K562 (cell line): ENCODE data around the gene SON. TPM values are rescaled to one million over a fixed set of nuclear protein-coding genes. Genes with fewer than 3 reads are reported as not detected.

ENCODE experiments used
- ATAC-seq: fragments of 200-7000 bp; cut with Tn5 transposase; 3 replicates; pipeline ENCODE4 v1.9.1; 2020; ENCODE audit warnings: moderate library complexity
- BruUV-seq: library from RNA; stranded (reverse); fragments of 400-500 nt; replicated peaks from 2 replicates; lab custom pipeline; 2021; lab: Mats Ljungman, UMichigan
- CTCF ChIA-PET: fragments of 300-600 bp; formaldehyde crosslinking; extraction: SDS; loops from one replicate; lab custom pipeline; 2021; ENCODE audit warnings: low intra/inter-chr PET ratio; lab: Yijun Ruan, JAX
- POLR2A ChIA-PET: fragments of 300-600, 350-650 bp; sonication (Branson Sonifier 250); formaldehyde crosslinking; extraction: SDS; loops from one replicate; lab custom pipeline; 2021; ENCODE audit warnings: antibody characterized with exemption, inconsistent platforms; lab: Yijun Ruan, JAX
- DNase-seq, 4 experiments: peaks; one replicate each; pipeline versions ENCODE4 v3.0.0 to v3.0.0-alpha.2; 2011 to 2018; ENCODE audit warnings: low spot score in 3 of 4, mixed read lengths in 3 of 4; ENCODE audit errors: extremely low read depth in 1 of 4
- FAIRE-seq: peaks from 2 replicates; lab custom pipeline; 2011; peaks lifted over from hg19 to GRCh38; lab: Jason Lieb, UNC
- H2AFZ ChIP-seq: 2 replicates; pipeline ENCODE4 v1.6.0; 2011; ENCODE audit warnings: low read depth, low read length, control low read depth, inconsistent platforms
- H3K27ac ChIP-seq: fragments of 200-600 bp; 3 replicates; pipeline ENCODE4 v1.8.0; 2011; ENCODE audit warnings: low read depth, mild to moderate bottlenecking, control low read depth, inconsistent platforms, low read length, moderate library complexity, mixed read lengths; ENCODE audit errors: extremely low read depth
- H3K27me3 ChIP-seq, 2 experiments: fragments of 300-600 bp in 1 of 2; 2 replicates in 1 of 2; 3 replicates in 1 of 2; pipeline versions ENCODE4 v1.6.0 to v1.8.0; 2011; ENCODE audit warnings: inconsistent platforms in 2 of 2, low read length in 2 of 2, mild to moderate bottlenecking in 1 of 2, mixed read lengths in 1 of 2, moderate library complexity in 1 of 2; ENCODE audit not compliant: control insufficient read depth in 2 of 2, insufficient read depth in 2 of 2
- H3K36me3 ChIP-seq: fragments of 300-600 bp; 3 replicates; pipeline ENCODE4 v1.8.0; 2011; ENCODE audit warnings: mild to moderate bottlenecking, low read length, inconsistent platforms; ENCODE audit not compliant: control insufficient read depth, insufficient read depth
- H3K4me1 ChIP-seq, 2 experiments: fragments of 200-600 bp in 1 of 2; replicated peaks in 1 of 2; 2 replicates in 1 of 2; 3 replicates in 1 of 2; pipeline versions ENCODE4 v1.5.1 to v1.8.0; 2011; ENCODE audit warnings: inconsistent platforms in 2 of 2, low read length in 2 of 2, mild to moderate bottlenecking in 1 of 2, mixed read lengths in 1 of 2, moderate library complexity in 1 of 2; ENCODE audit not compliant: control insufficient read depth in 2 of 2, insufficient read depth in 2 of 2
- H3K4me2 ChIP-seq: 2 replicates; pipeline ENCODE4 v1.6.1; 2011; ENCODE audit warnings: low read length, control low read depth, inconsistent platforms, mixed read lengths; ENCODE audit not compliant: insufficient read depth
- H3K4me3 ChIP-seq: fragments of 200-600 bp; sonication (generic), shearing (Covaris generic); 2 replicates; pipeline ENCODE4 v1.5.1; 2016; ENCODE audit warnings: control low read depth, inconsistent platforms
- H3K79me2 ChIP-seq: fragments of 200-600 bp; 3 replicates; pipeline ENCODE4 v1.8.0; 2011; ENCODE audit warnings: low read length, inconsistent platforms; ENCODE audit not compliant: control insufficient read depth, insufficient read depth
- H3K9ac ChIP-seq, 2 experiments: 2 replicates each; pipeline versions ENCODE4 v1.6.0 to v1.6.1; 2011; ENCODE audit warnings: low read depth in 2 of 2, low read length in 2 of 2, control low read depth in 1 of 2, inconsistent platforms in 1 of 2, mild to moderate bottlenecking in 1 of 2, mixed read lengths in 1 of 2; ENCODE audit not compliant: insufficient read depth in 1 of 2
- H3K9me1 ChIP-seq: one replicate; pipeline ENCODE4 v1.6.0; 2011; ENCODE audit warnings: inconsistent platforms, mild to moderate bottlenecking, low read length, moderate library complexity; ENCODE audit not compliant: control insufficient read depth, insufficient read depth
- H3K9me3 ChIP-seq: replicated peaks from 2 replicates; pipeline ENCODE4 v1.5.1; 2011; ENCODE audit warnings: low read depth, low read length, inconsistent platforms; ENCODE audit not compliant: control insufficient read depth, insufficient read depth
- H4K20me1 ChIP-seq: replicated peaks from 2 replicates; pipeline ENCODE4 v1.6.1; 2011; ENCODE audit warnings: low read length, inconsistent platforms, mixed read lengths; ENCODE audit not compliant: control insufficient read depth, insufficient read depth
- ARID1B ChIP-seq: fragments of 450-650 bp; IDR thresholded peaks from 2 replicates; pipeline ENCODE4 v1.6.1; 2016; ENCODE audit warnings: antibody characterized with exemption, mild to moderate bottlenecking, inconsistent platforms
- CXXC5 ChIP-seq: fragments of 250-450 bp; sonication (Bioruptor Pico); IDR thresholded peaks from 2 replicates; pipeline ENCODE4 v1.8.0; 2022; ENCODE audit warnings: inconsistent platforms, mild to moderate bottlenecking, moderate library complexity
- DMBX1 ChIP-seq: fragments of 250-450 bp; sonication (Bioruptor Pico); IDR thresholded peaks from 2 replicates; pipeline ENCODE4 v1.8.0; 2022; ENCODE audit warnings: inconsistent platforms, mild to moderate bottlenecking, moderate library complexity, borderline replicate concordance
- EGR1 ChIP-seq: fragments of 450-650 bp; conservative IDR thresholded peaks from 2 replicates; pipeline ENCODE4 v1.6.1; 2017; ENCODE audit warnings: mild to moderate bottlenecking
- ELF1 ChIP-seq: fragments of 200-800 bp; sonication (Bioruptor generic); IDR thresholded peaks from 2 replicates; pipeline ENCODE4 v1.6.1; 2016; ENCODE audit warnings: missing genetic modification characterization, missing compliant biosample characterization
- EP300 ChIP-seq: IDR thresholded peaks from 2 replicates; pipeline ENCODE4 v1.6.1; 2012; ENCODE audit warnings: low read length, improper control_type of control experiment
- GTF2F1 ChIP-seq: IDR thresholded peaks from 2 replicates; pipeline ENCODE4 v1.6.1; 2011; ENCODE audit warnings: low read depth, low read length, improper control_type of control experiment
- HLTF ChIP-seq: fragments of 450-650 bp; IDR thresholded peaks from 2 replicates; pipeline ENCODE4 v1.6.1; 2016
- OTX1 ChIP-seq: fragments of 450-650 bp; formaldehyde crosslinking; IDR thresholded peaks from 2 replicates; pipeline ENCODE4 v1.4.0; 2022; ENCODE audit warnings: mild to moderate bottlenecking
- RBM34 ChIP-seq: fragments of 200-400 bp; formaldehyde crosslinking; IDR thresholded peaks from 2 replicates; pipeline ENCODE4 v1.6.1; 2018; ENCODE audit warnings: low read length, borderline replicate concordance; ENCODE audit not compliant: insufficient read depth
- SMARCB1 ChIP-seq: IDR thresholded peaks from 2 replicates; pipeline ENCODE4 v1.6.1; 2011; ENCODE audit warnings: improper control_type of control experiment, low read depth; ENCODE audit not compliant: insufficient read length
- TCF3 ChIP-seq: sonication (generic); formaldehyde crosslinking; IDR thresholded peaks from 2 replicates; pipeline ENCODE4 v1.4.0; 2020; ENCODE audit warnings: mild to moderate bottlenecking, missing genetic modification reagents
- WGBS: fragments of 100-300 bp; shearing (Covaris generic); methylation state at CpG from one replicate; pipeline ENCODE4 v1.1.6; 2016; ENCODE audit warnings: low coverage, mixed read lengths; ENCODE audit not compliant: insufficient coverage; ENCODE audit errors: missing lambda C conversion rate; 5-methylcytosine and 5-hydroxymethylcytosine counted together
- in situ Hi-C: fragments of 300-500 bp; cut with MboI; formaldehyde crosslinking; loops from 4 replicates; pipeline ENCODE4 v1.15.0; 2018; ENCODE audit warnings: inconsistent platforms, mixed read lengths
- intact Hi-C: fragments of 100-400 bp; cut with micrococcal nuclease; formaldehyde crosslinking; loops from 2 replicates; pipeline ENCODE4 v1.14.2; 2022
- polyA plus RNA-seq, 8 experiments: library from polyadenylated mRNA; depleted of rRNA in 4 of 8; stranded (reverse) in 5 of 8; unstranded in 3 of 8; fragments of >200 nt; fragmentation: Nextera tagmentation in 2 of 8; fragmentation: Illumina TruSeq in 1 of 8; extraction: Ambion mirVana in 2 of 8; extraction: Trizol in 1 of 8; gene quantifications; 2 replicates each; pipeline versions ENCODE4 v1.2.1 to v1.2.3, GENCODE V29; 2011 to 2014; ENCODE audit warnings: inconsistent platforms in 1 of 8, missing spikeins in 1 of 8
- total RNA-seq, 7 experiments: library from RNA; depleted of rRNA in 6 of 7; stranded (reverse); fragments of >200 nt in 6 of 7; fragmentation: Illumina TruSeq in 2 of 7; extraction: Trizol in 2 of 7; gene quantifications; 2 replicates each; pipeline versions ENCODE4 v1.2.1 to v1.2.3, GENCODE V29; 2011 to 2021; ENCODE audit warnings: low replicate concordance in 1 of 7
- TF ChIP-seq, protein P1 (sequence below): sonication (generic); IDR thresholded peaks from 2 replicates; pipeline ENCODE4 v1.6.1; 2016

The SON gene
- total and polyA plus RNA-seq, 9 of the 15 experiments (the other 6 are each of a cell fraction or from before 2014, with no cell fraction given): 105 to 742 (median 187) TPM

DNA sequence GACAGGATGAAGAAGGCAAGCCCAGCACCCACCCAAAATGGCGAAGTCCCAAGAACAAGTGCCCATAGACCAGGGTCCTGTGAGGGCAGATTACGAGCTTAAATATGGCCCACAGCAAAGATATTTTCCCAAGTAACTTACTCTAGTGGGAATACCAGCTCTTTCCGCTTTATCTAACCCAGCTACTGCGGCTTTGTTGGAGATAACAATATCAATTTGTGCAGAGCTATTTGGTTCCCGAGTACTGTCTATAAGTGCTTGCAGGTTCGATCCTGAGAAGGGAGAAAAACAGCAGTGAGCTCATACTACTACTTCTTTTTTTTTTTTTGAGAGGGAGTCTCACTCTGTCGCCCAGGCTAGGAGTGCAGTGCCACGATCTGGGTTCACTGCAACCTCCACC lies 37.0 kb upstream of the SON start:
- in situ Hi-C loops: no loop called here
- FAIRE-seq (no peak), DNase-seq (peak in 1 of 4 experiments; percentile 10), ATAC-seq (no peak)
- Histone ChIP-seq H3K4me3 (no peak overlapping the region), H4K20me1 (no peaks in the 10 kb centered on the region), H3K36me3 (peaks cover 83% of the 10 kb centered on the region), H3K9me3 (no peaks in the 10 kb centered on the region), H3K79me2 (no peaks in the 10 kb centered on the region; the same call in 2 of the 3 replicates), H3K27ac (peak overlapping the region; percentile 1; the same call in 1 of the 3 replicates), H3K4me2 (peak overlapping the region; percentile 21; the same call in 1 of the 2 replicates), H3K4me1 (peaks cover 0 to 5% of the 10 kb centered on the region in 2 experiments; a peak in 3 of 5 replicates), H2AFZ (no peak overlapping the region), H3K9ac (no peak overlapping the region), H3K27me3 (no peaks in the 10 kb centered on the region), H3K9me1 (no peaks in the 10 kb centered on the region)
- 72% methylated on average over 8 of the region's 8 CpGs for WGBS
- TF ChIP-seq, protein P1, sequence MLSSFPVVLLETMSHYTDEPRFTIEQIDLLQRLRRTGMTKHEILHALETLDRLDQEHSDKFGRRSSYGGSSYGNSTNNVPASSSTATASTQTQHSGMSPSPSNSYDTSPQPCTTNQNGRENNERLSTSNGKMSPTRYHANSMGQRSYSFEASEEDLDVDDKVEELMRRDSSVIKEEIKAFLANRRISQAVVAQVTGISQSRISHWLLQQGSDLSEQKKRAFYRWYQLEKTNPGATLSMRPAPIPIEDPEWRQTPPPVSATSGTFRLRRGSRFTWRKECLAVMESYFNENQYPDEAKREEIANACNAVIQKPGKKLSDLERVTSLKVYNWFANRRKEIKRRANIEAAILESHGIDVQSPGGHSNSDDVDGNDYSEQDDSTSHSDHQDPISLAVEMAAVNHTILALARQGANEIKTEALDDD: no peak
- TF ChIP-seq OTX1 (CRISPR knock-in tag) (no peak), DMBX1 (CRISPR knock-in tag) (0 out of 2 replicates have a peak, but pooled peaks have one; percentile 20), CXXC5 (0 out of 2 replicates have a peak, but pooled peaks have one; percentile 33), RBM34 (no peak), GTF2F1 (no peak), SMARCB1 (no peak), ARID1B (peak; percentile 29; the same call in 1 of the 2 replicates), HLTF (no peak), TCF3 (CRISPR knock-in tag) (peak; percentile 56), EP300 (peak; percentile 17; the same call in 1 of the 2 replicates), ELF1 (no peak), EGR1 (no peak)
- ChIA-PET CTCF (no interaction called here), POLR2A (interaction anchor here (0.9 to 1.2 kb wide), 3 partner anchors 8 to 16 kb away, joined by 3 to 6 read pairs (median 4); no protein-coding TSS in a partner anchor)
- intact Hi-C loops: no loop called here
- BruUV-seq: no TSS peak
